Mucosa of descending colon (tissue), 3 donors: ENCODE measurements around the gene GSPT1. TPM values are rescaled to one million over a fixed set of nuclear protein-coding genes. Genes with fewer than 3 reads are reported as not detected.
A peak's percentile ranks its signal among the peaks of the same experiment; 100 is the strongest.
"Not testable (repeated sequence)": the region's sequence is repeated elsewhere in the genome, so short reads cannot be mapped to it uniquely, and the experiment has no call there.

Source experiments
- ATAC-seq: fragments of 200-7000 bp; cut with Tn5 transposase; one replicate; pipeline ENCODE4 v1.9.1; 2020; ENCODE audit warnings: mild to moderate bottlenecking, moderate library complexity
- DNase-seq, 3 donors: peaks; one replicate each; pipeline ENCODE4 v3.0.0-alpha.2; 2020
- H3K36me3 ChIP-seq: fragments of 200-600 bp; one replicate; pipeline ENCODE4 v1.8.0; 2021; ENCODE audit warnings: low read depth, mild to moderate bottlenecking
- H3K4me1 ChIP-seq: fragments of 200-600 bp; one replicate; pipeline ENCODE4 v1.8.0; 2021; ENCODE audit warnings: low read depth, mild to moderate bottlenecking
- H3K4me3 ChIP-seq: fragments of 200-600 bp; one replicate; pipeline ENCODE4 v1.8.0; 2021; ENCODE audit warnings: mild to moderate bottlenecking
- H3K9me3 ChIP-seq: fragments of 200-600 bp; one replicate; pipeline ENCODE4 v1.8.0; 2021; ENCODE audit warnings: mild to moderate bottlenecking
- CTCF ChIP-seq: fragments of 200-600 bp; IDR thresholded peaks from one replicate; pipeline ENCODE4 v1.8.0; 2022; ENCODE audit warnings: antibody characterized with exemption, mild to moderate bottlenecking
- intact Hi-C, 2 donors: fragments of 100-400 bp; cut with DNase I in 1 of 2; cut with micrococcal nuclease in 1 of 2; formaldehyde crosslinking; loops; one replicate each; pipeline versions ENCODE4 v1.11.0 to v1.11.1; 2022; cut with DNase I, micrococcal nuclease
- total RNA-seq, 3 donors: library from RNA; stranded (reverse); fragmentation: NEBNext Ultra II Directional in 2 of 3; extraction: Animal tissue kit (Norgen Biotek cat#: 25700) in 2 of 3; gene quantifications; one replicate each; pipeline versions ENCODE4 v1.2.1 to v1.2.4, GENCODE V29; 2021 to 2023
- donor health status: DM: no; HTN: no; CAD: no; lungs with moderate emphysema.
- donor health status: DM: no; HTN: no; CAD: no.
- donor health status: DM: no; HTN: yes; CAD: no.

GSPT1 gene
- total RNA-seq, 3 donors from 2014 or later, result 99.0 to 119 (median 113) TPM

- DNase-seq, result no peak
- intact Hi-C loops, result no loop called here
- no peak overlapping the region for H3K4me3 ChIP-seq
- ATAC-seq, result no peak
- no peaks in the 10 kb centered on the region for H3K4me1 ChIP-seq
- H3K9me3 ChIP-seq, result no peaks in the 10 kb centered on the region
- H3K36me3 ChIP-seq, result no peaks in the 10 kb centered on the region
- TF ChIP-seq CTCF, result no peak
Measured at GRCh38 chr16:11946433-11946832, 30.7 kb upstream of the GSPT1 start.

- H3K36me3 ChIP-seq, H3K4me1 ChIP-seq, H3K9me3 ChIP-seq, DNase-seq, ATAC-seq, intact Hi-C loops, H3K4me3 ChIP-seq: not testable (repeated sequence)
Measured at GRCh38 chr16:11941945-11942344, 26.2 kb upstream of the GSPT1 start, which contains the start of gene NPIPB2. TSS of gene NPIPB2 (minus strand) at chr16:11942045. CDS start at chr16:11942045, 0 bp downstream.

- H3K4me1 ChIP-seq, H3K36me3 ChIP-seq, DNase-seq, H3K4me3 ChIP-seq, ATAC-seq, intact Hi-C loops, H3K9me3 ChIP-seq: not testable (repeated sequence)
Measured at GRCh38 chr16:11927350-11927749, 11.6 kb upstream of the GSPT1 start.

GRCh38 chr16:11924046-11924445, 8.3 kb upstream of the GSPT1 start:
- intact Hi-C loops, ATAC-seq, H3K4me3 ChIP-seq, H3K36me3 ChIP-seq, H3K9me3 ChIP-seq, H3K4me1 ChIP-seq, DNase-seq: not testable (repeated sequence)

GRCh38 chr16:11916524-11917285, 949 bp upstream of the GSPT1 start:
- Histone ChIP-seq H3K4me3 (peak overlapping the region; percentile 96), H3K36me3 (peaks cover 10% of the 10 kb centered on the region), H3K4me1 (peaks cover 19% of the 10 kb centered on the region), H3K9me3 (no peaks in the 10 kb centered on the region)
- DNase-seq (peak in 2 of 3 donors; percentile 61 to 66), ATAC-seq (peak; percentile 66)
- intact Hi-C loops, result no loop called here
- no peak for TF ChIP-seq CTCF

- Histone ChIP-seq H3K4me3 (peak overlapping the region; percentile 96), H3K36me3 (peaks cover 10% of the 10 kb centered on the region), H3K9me3 (no peaks in the 10 kb centered on the region), H3K4me1 (peaks cover 31% of the 10 kb centered on the region)
- TF ChIP-seq CTCF, result no peak
- intact Hi-C loops, result no loop called here
- DNase-seq (peak; percentile 44 to 74 (median 72)), ATAC-seq (peak; percentile 25)
Measured at GRCh38 chr16:11915114-11915643, 577 bp downstream of the GSPT1 start.
